ENCODE data around the gene RPS6KB1. TPM values are rescaled to one million over a fixed set of nuclear protein-coding genes. Genes with fewer than 3 reads are reported as not detected.

The RPS6KB1 gene
- total RNA-seq (34.8 TPM), polyA plus RNA-seq (ENCODE audit: insufficient read depth, low read depth, low replicate concordance) (10.5 TPM)
- long read RNA-seq, donor 1, full-length matches to known transcripts: 3 of 3 reads
- long read RNA-seq, donor 1, partial matches to known transcripts: 0 of 3 reads
- long read RNA-seq, donor 1, other reads (novel, unspliced or antisense): 0 of 3 reads
- long read RNA-seq, donor 2, full-length matches to known transcripts: 7 of 13 reads
- long read RNA-seq, donor 2, partial matches to known transcripts: 6 of 13 reads
- long read RNA-seq, donor 2, other reads (novel, unspliced or antisense): 0 of 13 reads
- long read RNA-seq, donor 3, partial matches to known transcripts: 0 of 1 reads
- long read RNA-seq, donor 3, other reads (novel, unspliced or antisense): 0 of 1 reads
- long read RNA-seq, donor 4, full-length matches to known transcripts: 4 of 4 reads
- long read RNA-seq, donor 4, partial matches to known transcripts: 0 of 4 reads
- long read RNA-seq, donor 4, other reads (novel, unspliced or antisense): 0 of 4 reads
- long read RNA-seq, donor 5: 0 reads
- long read RNA-seq, donor 6, full-length matches to known transcripts: 4 of 4 reads
- long read RNA-seq, donor 6, partial matches to known transcripts: 0 of 4 reads
- long read RNA-seq, donor 6, other reads (novel, unspliced or antisense): 0 of 4 reads
- long read RNA-seq, donor 7, full-length matches to known transcripts: 8 of 18 reads
- long read RNA-seq, donor 7, partial matches to known transcripts: 2 of 18 reads
- long read RNA-seq, donor 7, other reads (novel, unspliced or antisense): 8 of 18 reads
- long read RNA-seq, donor 8, full-length matches to known transcripts: 3 of 3 reads
- long read RNA-seq, donor 8, partial matches to known transcripts: 0 of 3 reads
- long read RNA-seq, donor 8, other reads (novel, unspliced or antisense): 0 of 3 reads
- long read RNA-seq, donor 9, partial matches to known transcripts: 0 of 1 reads
- long read RNA-seq, donor 9, other reads (novel, unspliced or antisense): 0 of 1 reads
- long read RNA-seq, donor 10, full-length matches to known transcripts: 2 of 2 reads
- long read RNA-seq, donor 10, partial matches to known transcripts: 0 of 2 reads
- long read RNA-seq, donor 10, other reads (novel, unspliced or antisense): 0 of 2 reads

GRCh38 chr17:59892924-59893675 is at the start of gene RPS6KB1, which contains the start of gene TUBD1:
RPS6KB1 (plus strand) TSS chr17:59893121; CDS start chr17:59893185, 64 bp downstream.
TUBD1 (minus strand) TSS chr17:59892943; CDS start chr17:59891002, 1,941 bp downstream.
- FAIRE-seq (peak; percentile 68), DNase-seq (peak; percentile 98 to 99 (median 99))
- H3K27ac ChIP-seq (ENCODE audit: low read depth in 2 of 2, low read length in 2 of 2): peak within 1 kb of the TSS; percentile 74 to 79
- H3K4me1 ChIP-seq (ENCODE audit: control insufficient read depth in 2 of 3, insufficient read depth in 2 of 3, low read depth in 1 of 3, low read length in 3 of 3): peaks cover 0 to 7% (median 4%) of the 10 kb centered on the region in 3 donors
- H3K4me3 ChIP-seq (ENCODE audit: low read length in 3 of 3): peak within 1 kb of the TSS; percentile 73 to 99 (median 94)
- no peaks in the 10 kb centered on the region for H3K9me3 ChIP-seq (ENCODE audit: control insufficient read depth in 2 of 3, insufficient read depth in 1 of 3, low read length in 3 of 3)
- TF ChIP-seq CTCF (IDR thresholded peaks at IDR 0.05; ENCODE audit: borderline replicate concordance, extremely low read depth, insufficient read depth): no peak
- H3K27me3 ChIP-seq (ENCODE audit: control insufficient read depth, insufficient read depth, low read length): no peaks in the 10 kb centered on the region
- H3K9ac ChIP-seq (ENCODE audit: low read length in 3 of 3): peak within 1 kb of the TSS; percentile 52 to 95 (median 88)
- intact Hi-C loops (cut with DNase I): no loop called here
- peaks cover 0 to 4% (median 2%) of the 10 kb centered on the region in 3 donors for H3K36me3 ChIP-seq (ENCODE audit: control insufficient read depth in 2 of 3, insufficient read depth in 3 of 3, low read length in 3 of 3)

GRCh38 chr17:59844884-59845594 is 47.9 kb upstream of the RPS6KB1 start:
- Histone ChIP-seq H3K9me3 (ENCODE audit: control insufficient read depth in 2 of 3, insufficient read depth in 1 of 3, low read length in 3 of 3) (no peaks in the 10 kb centered on the region), H3K4me1 (ENCODE audit: control insufficient read depth in 2 of 3, insufficient read depth in 2 of 3, low read depth in 1 of 3, low read length in 3 of 3) (peaks cover 10 to 18% (median 14%) of the 10 kb centered on the region in 3 donors), H3K4me3 (ENCODE audit: low read length in 3 of 3) (no peak overlapping the region), H3K36me3 (ENCODE audit: control insufficient read depth in 2 of 3, insufficient read depth in 3 of 3, low read length in 3 of 3) (peaks cover 0 to 11% (median 9%) of the 10 kb centered on the region in 3 donors), H3K9ac (ENCODE audit: low read length in 3 of 3) (no peak overlapping the region), H3K27me3 (ENCODE audit: control insufficient read depth, insufficient read depth, low read length) (no peaks in the 10 kb centered on the region), H3K27ac (ENCODE audit: low read depth in 2 of 2, low read length in 2 of 2) (peak overlapping the region; percentile 72 to 89)
- DNase-seq (peak in 2 of 5 donors; percentile 23 to 36), FAIRE-seq (no peak)
- intact Hi-C loops (cut with DNase I): no loop called here
- no peak for TF ChIP-seq CTCF (IDR thresholded peaks at IDR 0.05; ENCODE audit: borderline replicate concordance, extremely low read depth, insufficient read depth)

Measured in kidney (tissue), 22 donors.